ENCODE results near the gene SH3TC1.

The SH3TC1 gene

DNA sequence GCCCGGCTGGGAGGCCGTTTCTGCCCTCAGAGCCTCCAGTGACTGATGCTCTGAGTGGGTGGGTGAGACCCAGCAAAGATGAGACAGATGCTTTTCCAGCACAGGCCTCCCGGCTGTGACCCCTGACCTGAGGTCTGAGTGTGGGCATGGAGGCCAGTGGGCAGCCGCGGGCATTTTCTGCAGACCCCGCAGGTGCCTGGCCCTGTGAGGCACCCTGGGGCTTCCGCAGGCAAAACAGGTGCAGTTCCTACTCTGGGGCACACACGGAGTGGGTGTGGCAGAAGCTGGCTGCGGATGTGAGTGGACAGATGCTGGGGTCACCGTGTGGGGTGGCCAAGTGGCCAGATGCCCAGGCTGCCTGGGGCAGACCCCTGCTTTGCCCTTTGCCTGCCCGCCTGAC lies 85.3 kb downstream of the SH3TC1 start:
- TF ChIP-seq POLR2A (IDR thresholded peaks at IDR 0.05; ENCODE audit: low read length) (no peak), GATA1 (IDR thresholded peaks at IDR 0.05; ENCODE audit: low read depth, low read length) (no peak)
- no peak for DNase-seq

DNA sequence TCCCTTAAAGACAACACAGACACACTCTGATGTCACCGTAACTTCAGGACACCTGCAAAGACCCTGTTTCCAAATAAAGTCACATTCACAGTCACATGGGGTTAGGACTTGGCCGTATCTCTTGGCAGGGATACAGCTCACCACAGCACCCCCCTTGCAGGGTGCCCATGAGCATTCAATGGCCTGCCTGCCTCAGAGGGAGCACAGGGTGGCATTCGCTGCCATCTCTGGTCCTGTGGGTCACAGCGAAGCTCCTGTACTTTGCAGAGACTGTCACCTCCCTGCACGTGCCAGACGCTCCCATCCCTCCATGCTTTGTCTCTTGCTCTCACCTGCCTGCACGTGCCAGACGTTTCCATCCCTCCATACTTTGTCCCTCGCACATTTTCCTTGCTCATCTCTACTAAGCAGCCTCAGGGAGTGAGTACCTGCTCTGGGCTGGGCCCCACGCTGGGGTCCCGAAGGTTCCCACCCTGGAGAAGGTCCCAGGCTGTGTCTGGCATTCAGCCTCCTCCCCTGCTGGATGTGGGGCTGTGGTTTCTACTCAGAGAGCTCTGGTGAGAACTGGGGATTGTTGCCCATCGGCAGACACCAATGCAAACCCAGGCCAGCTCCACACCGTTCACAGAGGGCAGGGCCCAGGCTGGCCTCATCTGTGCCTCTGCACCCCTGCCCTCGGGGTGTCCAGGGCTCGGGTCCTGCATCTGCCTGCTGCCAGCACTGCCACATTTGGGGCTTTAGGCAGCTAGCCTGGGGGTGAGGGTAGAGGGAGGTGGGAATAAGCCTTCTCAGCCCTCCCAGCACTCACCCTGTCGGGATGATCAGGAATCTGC lies 86.3 kb downstream of the SH3TC1 start:
- TF ChIP-seq POLR2A (IDR thresholded peaks at IDR 0.05; ENCODE audit: low read length) (no peak), GATA1 (IDR thresholded peaks at IDR 0.05; ENCODE audit: low read depth, low read length) (no peak)
- DNase-seq, result no peak

DNA sequence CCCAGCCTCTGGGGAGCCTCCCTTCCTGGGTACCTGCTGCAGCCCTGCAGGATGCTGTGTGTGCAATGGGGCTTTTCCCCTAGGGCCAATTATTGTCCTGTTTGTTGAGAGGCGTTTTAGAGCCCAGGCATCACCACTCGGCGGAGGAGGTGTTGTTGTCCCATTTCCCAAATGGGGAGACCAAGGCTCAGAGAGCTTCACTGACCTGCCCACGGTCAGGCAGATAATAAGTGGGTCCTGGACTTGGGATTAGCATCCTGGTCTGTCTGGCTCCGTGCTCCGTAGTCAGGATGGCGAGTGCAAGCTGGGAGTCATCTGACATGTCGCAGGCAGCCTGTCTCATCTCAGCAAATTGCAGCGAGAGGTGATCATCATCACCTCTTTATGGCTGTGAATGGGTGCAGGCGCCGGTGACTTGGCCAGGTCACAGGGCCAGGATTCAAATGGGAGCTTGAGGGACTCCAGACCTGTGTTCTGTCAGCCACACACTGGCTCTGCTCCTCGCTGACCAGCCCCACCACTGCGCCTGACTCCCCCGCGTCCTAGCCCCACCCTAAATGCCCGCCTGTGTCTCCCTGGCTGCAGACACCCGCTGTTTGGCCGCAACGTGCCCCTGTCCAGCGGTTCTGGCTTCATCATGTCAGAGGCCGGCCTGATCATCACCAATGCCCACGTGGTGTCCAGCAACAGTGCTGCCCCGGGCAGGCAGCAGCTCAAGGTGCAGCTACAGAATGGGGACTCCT lies 87.1 kb downstream of the SH3TC1 start:
- TF ChIP-seq GATA1 (IDR thresholded peaks at IDR 0.05; ENCODE audit: low read depth, low read length) (no peak), POLR2A (IDR thresholded peaks at IDR 0.05; ENCODE audit: low read length) (no peak)
- no peak for DNase-seq

GRCh38 chr4:8286719-8287342 lies 87.7 kb downstream of the SH3TC1 start:
- TF ChIP-seq POLR2A (IDR thresholded peaks at IDR 0.05; ENCODE audit: low read length) (no peak), GATA1 (IDR thresholded peaks at IDR 0.05; ENCODE audit: low read depth, low read length) (no peak)
- DNase-seq, result no peak

DNA sequence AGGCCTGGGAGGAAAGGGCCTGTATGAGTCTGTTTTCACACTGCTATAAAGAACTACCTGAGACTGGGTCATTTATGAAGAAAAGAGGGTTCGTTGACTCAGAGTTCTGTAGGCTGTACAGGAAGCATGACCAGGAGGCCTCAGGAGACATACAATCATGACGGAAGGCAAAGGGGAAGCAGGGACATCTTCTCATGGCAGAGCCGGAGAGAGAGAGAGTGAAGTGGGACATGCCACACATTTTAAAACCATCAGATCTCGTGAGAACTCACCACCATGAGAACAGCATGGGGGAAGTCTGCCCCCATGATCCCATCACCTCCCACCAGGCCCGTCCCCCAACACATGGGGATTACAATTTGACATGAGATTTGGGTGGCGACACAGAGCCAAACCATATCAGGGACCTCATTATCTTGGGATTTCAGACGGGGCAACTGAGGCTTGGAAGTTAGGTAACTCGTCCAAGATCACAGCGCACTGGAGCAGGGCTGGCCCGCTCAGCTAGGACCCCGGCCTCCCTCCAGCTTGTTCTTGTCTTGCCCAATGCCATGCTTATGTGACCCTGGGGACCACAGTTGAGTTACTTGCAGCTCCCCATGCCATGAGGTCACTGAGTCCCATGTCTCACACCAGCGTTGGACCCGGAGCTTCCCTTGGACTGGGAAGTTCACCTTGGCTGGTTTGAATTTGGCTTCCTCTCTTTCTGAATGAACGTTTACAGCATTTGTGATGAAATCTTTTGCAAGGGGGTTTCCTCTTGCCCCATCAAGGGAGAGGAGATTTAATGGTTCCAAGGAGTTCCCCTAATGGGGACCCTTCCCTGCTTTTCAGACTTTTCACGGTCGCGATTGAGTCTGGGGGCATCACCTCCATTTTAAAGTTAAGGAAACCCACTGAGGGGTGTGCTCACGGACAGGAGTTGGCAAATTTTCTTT lies 88.5 kb downstream of the SH3TC1 start:
- TF ChIP-seq POLR2A (IDR thresholded peaks at IDR 0.05; ENCODE audit: low read length), result no peak
- TF ChIP-seq GATA1 (IDR thresholded peaks at IDR 0.05; ENCODE audit: low read depth, low read length), result no peak
- DNase-seq, result no peak

GRCh38 chr4:8289151-8289750 lies 90.2 kb downstream of the SH3TC1 start:
- TF ChIP-seq GATA1 (IDR thresholded peaks at IDR 0.05; ENCODE audit: low read depth, low read length), result no peak
- TF ChIP-seq POLR2A (IDR thresholded peaks at IDR 0.05; ENCODE audit: low read length), result no peak
- DNase-seq, result no peak

DNA sequence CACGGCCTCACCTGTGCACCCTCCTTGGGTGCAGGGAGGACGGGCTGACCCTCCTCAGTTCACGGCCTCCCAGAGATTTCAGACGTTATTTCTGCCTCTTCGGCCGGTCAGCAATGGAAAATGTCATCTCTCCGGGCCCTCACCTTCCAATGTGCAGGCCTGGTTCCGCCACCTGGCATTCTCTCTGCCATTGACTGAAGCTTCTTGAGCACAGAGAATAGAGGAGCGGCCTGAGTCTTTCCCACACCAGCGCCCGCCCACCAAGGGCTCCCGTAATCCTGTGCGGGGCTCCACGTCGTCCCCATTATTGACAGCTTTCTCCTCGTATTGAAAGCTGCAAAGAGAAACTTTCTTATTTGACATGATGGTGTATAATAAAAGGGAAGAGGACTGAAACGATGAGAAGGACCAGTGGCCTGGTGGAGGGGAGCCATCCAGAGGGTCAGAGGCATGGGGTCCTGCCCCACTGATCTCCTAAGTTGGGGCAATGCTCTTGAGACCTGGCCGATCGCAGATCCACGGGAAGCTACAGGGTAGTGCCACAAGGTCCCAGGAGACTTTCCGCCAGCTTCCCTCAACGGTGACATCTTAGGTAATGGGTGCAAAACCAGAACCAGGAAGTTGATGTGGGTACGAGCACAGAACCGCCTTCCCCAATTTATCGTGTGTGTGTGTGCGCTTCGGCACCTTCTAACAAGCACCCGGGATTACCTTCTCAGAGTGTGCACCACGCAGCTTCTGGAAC lies 91.0 kb downstream of the SH3TC1 start:
- TF ChIP-seq GATA1 (IDR thresholded peaks at IDR 0.05; ENCODE audit: low read depth, low read length) (no peak), POLR2A (IDR thresholded peaks at IDR 0.05; ENCODE audit: low read length) (no peak)
- DNase-seq, result no peak

GRCh38 chr4:8290701-8290970 lies 91.5 kb downstream of the SH3TC1 start:
- no peak for TF ChIP-seq POLR2A (IDR thresholded peaks at IDR 0.05; ENCODE audit: low read length)
- TF ChIP-seq GATA1 (IDR thresholded peaks at IDR 0.05; ENCODE audit: low read depth, low read length), result no peak
- no peak for DNase-seq

Data from erythroblast (primary cell).